HEK293 (cell line): Measurements from ENCODE around the gene ALOX5AP.

ENCODE experiments used
- CTCF ChIA-PET: fragments of 350-600 bp; formaldehyde crosslinking; extraction: SDS; loops from one replicate; lab custom pipeline; 2021; ENCODE audit warnings: antibody characterized with exemption; lab: Yijun Ruan, JAX
- POLR2A ChIA-PET: fragments of 300-600 bp; formaldehyde crosslinking; extraction: SDS; loops from one replicate; lab custom pipeline; 2020; ENCODE audit warnings: antibody characterized with exemption, inconsistent platforms; lab: Yijun Ruan, JAX
- H3K27ac ChIP-seq: fragments of 200-500 bp; sonication (Bioruptor generic); 2 replicates; pipeline ENCODE4 v1.5.1; 2014; ENCODE audit warnings: low read depth, low read length, control low read depth, inconsistent platforms; ENCODE audit errors: extremely low read depth
- H3K36me3 ChIP-seq, 2 experiments: fragments of 200-500 bp in 1 of 2; sonication (Bioruptor generic) in 1 of 2; 1 replicate in 1 of 2; 2 replicates in 1 of 2; pipeline ENCODE4 v1.5.1; 2014 to 2017; ENCODE audit warnings: inconsistent platforms in 2 of 2, low read length in 2 of 2; ENCODE audit not compliant: control insufficient read depth in 2 of 2, insufficient read depth in 1 of 2
- H3K4me1 ChIP-seq: fragments of 200-500 bp; sonication (Bioruptor generic); 2 replicates; pipeline ENCODE4 v1.5.1; 2014; ENCODE audit warnings: mild to moderate bottlenecking, low read length, inconsistent platforms; ENCODE audit not compliant: control insufficient read depth, insufficient read depth
- H3K4me3 ChIP-seq: 2 replicates; pipeline ENCODE4 v1.5.1; 2011; ENCODE audit warnings: low read depth, mild to moderate bottlenecking, control low read depth, low read length, moderate library complexity
- H3K9me3 ChIP-seq: fragments of 200-500 bp; sonication (Bioruptor generic); 2 replicates; pipeline ENCODE4 v1.5.1; 2014; ENCODE audit warnings: low read depth, low read length, inconsistent platforms; ENCODE audit not compliant: control insufficient read depth, insufficient read depth
- EGR2 ChIP-seq: fragments of 450-650 bp; formaldehyde crosslinking; IDR thresholded peaks from 2 replicates; pipeline ENCODE4 v1.5.1; 2016; ENCODE audit warnings: low read depth, missing biosample characterization, missing genetic modification characterization
- GLIS1 ChIP-seq: fragments of 450-650 bp; formaldehyde crosslinking; IDR thresholded peaks from 2 replicates; pipeline ENCODE4 v1.5.1; 2016; ENCODE audit warnings: missing biosample characterization, missing genetic modification characterization
- GLIS2 ChIP-seq: fragments of 450-650 bp; formaldehyde crosslinking; IDR thresholded peaks from 2 replicates; pipeline ENCODE4 v1.5.1; 2016; ENCODE audit warnings: missing biosample characterization, missing genetic modification characterization
- HOXD13 ChIP-seq: sonication (generic); formaldehyde crosslinking; IDR thresholded peaks from 2 replicates; pipeline ENCODE4 v1.8.0; 2022; ENCODE audit warnings: missing genetic modification reagents, borderline replicate concordance
- KLF10 ChIP-seq: fragments of 450-650 bp; IDR thresholded peaks from 2 replicates; pipeline ENCODE4 v1.5.1; 2018; ENCODE audit warnings: missing biosample characterization, mild to moderate bottlenecking, missing genetic modification characterization
- KLF16 ChIP-seq: fragments of 450-650 bp; formaldehyde crosslinking; IDR thresholded peaks from 2 replicates; pipeline ENCODE4 v1.5.1; 2017; ENCODE audit warnings: missing biosample characterization, missing genetic modification characterization
- PRDM1 ChIP-seq: fragments of 450-650 bp; formaldehyde crosslinking; IDR thresholded peaks from 2 replicates; pipeline ENCODE4; 2016; ENCODE audit warnings: missing biosample characterization, missing genetic modification characterization
- REST ChIP-seq: fragments of 450-650 bp; formaldehyde crosslinking; IDR thresholded peaks from 2 replicates; pipeline ENCODE4 v1.5.1; 2016; ENCODE audit warnings: missing biosample characterization, missing genetic modification characterization
- SCRT1 ChIP-seq: fragments of 450-650 bp; formaldehyde crosslinking; IDR thresholded peaks from 2 replicates; pipeline ENCODE4 v1.5.1; 2016; ENCODE audit warnings: missing biosample characterization, missing genetic modification characterization, borderline replicate concordance
- SCRT2 ChIP-seq: fragments of 450-650 bp; formaldehyde crosslinking; IDR thresholded peaks from 2 replicates; pipeline ENCODE4 v1.5.1; 2016; ENCODE audit warnings: missing biosample characterization, missing genetic modification characterization
- ZFHX2 ChIP-seq: fragments of 450-650 bp; formaldehyde crosslinking; conservative IDR thresholded peaks from 2 replicates; pipeline ENCODE4 v1.5.1; 2016; ENCODE audit warnings: missing biosample characterization, missing genetic modification characterization
- ZIC2 ChIP-seq: fragments of 450-650 bp; formaldehyde crosslinking; IDR thresholded peaks from 2 replicates; pipeline ENCODE4 v1.5.1; 2016; ENCODE audit warnings: missing biosample characterization, missing genetic modification characterization
- ZNF155 ChIP-seq: fragments of 450-650 bp; formaldehyde crosslinking; IDR thresholded peaks from 2 replicates; pipeline ENCODE4 v1.5.1; 2016; ENCODE audit warnings: missing biosample characterization, missing genetic modification characterization
- ZNF585B ChIP-seq: fragments of 450-650 bp; formaldehyde crosslinking; IDR thresholded peaks from 2 replicates; pipeline ENCODE4 v1.5.1; 2016; ENCODE audit warnings: missing biosample characterization, missing genetic modification characterization
- ZNF670 ChIP-seq: fragments of 450-650 bp; formaldehyde crosslinking; IDR thresholded peaks from 2 replicates; pipeline ENCODE4 v1.5.1; 2016; ENCODE audit warnings: missing biosample characterization, missing genetic modification characterization, low read depth
- ZNF76 ChIP-seq: fragments of 450-650 bp; formaldehyde crosslinking; IDR thresholded peaks from 2 replicates; pipeline ENCODE4; 2016; ENCODE audit warnings: low read depth, missing biosample characterization, missing genetic modification characterization, borderline replicate concordance
- ZNF768 ChIP-seq: fragments of 450-650 bp; formaldehyde crosslinking; IDR thresholded peaks from 2 replicates; pipeline ENCODE4 v1.5.1; 2018; ENCODE audit warnings: missing biosample characterization, mild to moderate bottlenecking, missing genetic modification characterization
- ZNF777 ChIP-seq: fragments of 450-650 bp; formaldehyde crosslinking; IDR thresholded peaks from 2 replicates; pipeline ENCODE4 v1.5.1; 2017; ENCODE audit warnings: missing biosample characterization, missing genetic modification characterization, borderline replicate concordance
- ZNF837 ChIP-seq: fragments of 450-650 bp; formaldehyde crosslinking; IDR thresholded peaks from 2 replicates; pipeline ENCODE4 v1.5.1; 2016; ENCODE audit warnings: missing biosample characterization, missing genetic modification characterization
- TF ChIP-seq, protein P1 (sequence below): fragments of 450-650 bp; formaldehyde crosslinking; IDR thresholded peaks from 2 replicates; pipeline ENCODE4 v1.5.1; 2017; ENCODE audit warnings: missing biosample characterization, missing genetic modification characterization
- TF ChIP-seq, protein P2 (sequence below): fragments of 450-650 bp; formaldehyde crosslinking; IDR thresholded peaks from 2 replicates; pipeline ENCODE4 v1.5.1; 2016; ENCODE audit warnings: missing biosample characterization, missing genetic modification characterization

ALOX5AP gene

DNA sequence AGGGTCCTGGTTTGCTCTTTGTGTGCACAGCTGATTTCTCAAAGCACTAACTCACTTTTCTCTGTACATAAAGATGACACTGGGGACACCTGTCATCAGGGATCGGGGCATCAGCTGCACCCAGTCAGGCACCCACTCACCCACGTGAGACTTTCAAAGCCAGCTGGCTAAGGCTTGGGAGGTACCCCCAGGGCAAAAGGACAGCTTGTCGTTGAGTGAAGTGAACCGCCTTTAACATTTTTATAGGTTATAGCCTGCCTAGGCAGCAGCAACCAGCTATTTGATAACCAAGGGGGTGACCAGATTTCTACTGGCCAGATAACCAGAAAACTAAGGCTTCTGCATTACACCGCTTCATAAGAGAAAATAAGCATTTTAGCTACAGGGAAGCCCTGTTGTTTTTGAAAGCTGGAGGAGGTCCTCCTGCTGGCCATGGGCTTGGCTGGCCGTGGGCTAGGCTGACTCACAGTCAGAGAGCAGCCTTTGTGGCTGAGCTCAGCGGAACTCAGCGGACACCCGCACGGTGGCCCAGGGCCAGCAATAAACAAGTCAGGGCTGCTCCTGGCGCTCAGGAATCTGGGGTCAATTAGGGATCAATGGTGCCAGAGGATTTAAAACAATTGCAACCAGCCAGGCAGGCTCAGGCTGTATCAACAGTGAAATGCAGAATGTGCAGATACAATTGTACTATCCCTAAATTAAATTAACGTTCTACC is 57.1 kb downstream of the ALOX5AP start (continued):
- TF ChIP-seq, protein P1, sequence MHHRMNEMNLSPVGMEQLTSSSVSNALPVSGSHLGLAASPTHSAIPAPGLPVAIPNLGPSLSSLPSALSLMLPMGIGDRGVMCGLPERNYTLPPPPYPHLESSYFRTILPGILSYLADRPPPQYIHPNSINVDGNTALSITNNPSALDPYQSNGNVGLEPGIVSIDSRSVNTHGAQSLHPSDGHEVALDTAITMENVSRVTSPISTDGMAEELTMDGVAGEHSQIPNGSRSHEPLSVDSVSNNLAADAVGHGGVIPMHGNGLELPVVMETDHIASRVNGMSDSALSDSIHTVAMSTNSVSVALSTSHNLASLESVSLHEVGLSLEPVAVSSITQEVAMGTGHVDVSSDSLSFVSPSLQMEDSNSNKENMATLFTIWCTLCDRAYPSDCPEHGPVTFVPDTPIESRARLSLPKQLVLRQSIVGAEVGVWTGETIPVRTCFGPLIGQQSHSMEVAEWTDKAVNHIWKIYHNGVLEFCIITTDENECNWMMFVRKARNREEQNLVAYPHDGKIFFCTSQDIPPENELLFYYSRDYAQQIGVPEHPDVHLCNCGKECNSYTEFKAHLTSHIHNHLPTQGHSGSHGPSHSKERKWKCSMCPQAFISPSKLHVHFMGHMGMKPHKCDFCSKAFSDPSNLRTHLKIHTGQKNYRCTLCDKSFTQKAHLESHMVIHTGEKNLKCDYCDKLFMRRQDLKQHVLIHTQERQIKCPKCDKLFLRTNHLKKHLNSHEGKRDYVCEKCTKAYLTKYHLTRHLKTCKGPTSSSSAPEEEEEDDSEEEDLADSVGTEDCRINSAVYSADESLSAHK (tag by site-specific recombination): no peak
- TF ChIP-seq GLIS1 (tag by site-specific recombination) (peak; percentile 66), ZNF777 (tag by site-specific recombination) (no peak), GLIS2 (tag by site-specific recombination) (peak; percentile 33), KLF10 (no peak)

GRCh38 chr13:30796132-30796572 is 60.8 kb downstream of the ALOX5AP start:
- Histone ChIP-seq H3K9me3 (no peaks in the 10 kb centered on the region), H3K36me3 (no peaks in the 10 kb centered on the region), H3K4me3 (no peak overlapping the region), H3K4me1 (no peaks in the 10 kb centered on the region), H3K27ac (no peak overlapping the region)
- CTCF ChIA-PET: interaction anchor here (0.7 to 1.7 kb wide), 3 partner anchors 9 to 69 kb away, joined by 3 to 8 read pairs (median 4); no protein-coding TSS in a partner anchor
- TF ChIP-seq HOXD13 (CRISPR knock-in tag) (no peak), GLIS1 (tag by site-specific recombination) (no peak)
- POLR2A ChIA-PET: interaction anchor here (1.3 kb wide), 1 partner anchor 124 kb away, joined by 3 read pairs; no protein-coding TSS in a partner anchor

DNA sequence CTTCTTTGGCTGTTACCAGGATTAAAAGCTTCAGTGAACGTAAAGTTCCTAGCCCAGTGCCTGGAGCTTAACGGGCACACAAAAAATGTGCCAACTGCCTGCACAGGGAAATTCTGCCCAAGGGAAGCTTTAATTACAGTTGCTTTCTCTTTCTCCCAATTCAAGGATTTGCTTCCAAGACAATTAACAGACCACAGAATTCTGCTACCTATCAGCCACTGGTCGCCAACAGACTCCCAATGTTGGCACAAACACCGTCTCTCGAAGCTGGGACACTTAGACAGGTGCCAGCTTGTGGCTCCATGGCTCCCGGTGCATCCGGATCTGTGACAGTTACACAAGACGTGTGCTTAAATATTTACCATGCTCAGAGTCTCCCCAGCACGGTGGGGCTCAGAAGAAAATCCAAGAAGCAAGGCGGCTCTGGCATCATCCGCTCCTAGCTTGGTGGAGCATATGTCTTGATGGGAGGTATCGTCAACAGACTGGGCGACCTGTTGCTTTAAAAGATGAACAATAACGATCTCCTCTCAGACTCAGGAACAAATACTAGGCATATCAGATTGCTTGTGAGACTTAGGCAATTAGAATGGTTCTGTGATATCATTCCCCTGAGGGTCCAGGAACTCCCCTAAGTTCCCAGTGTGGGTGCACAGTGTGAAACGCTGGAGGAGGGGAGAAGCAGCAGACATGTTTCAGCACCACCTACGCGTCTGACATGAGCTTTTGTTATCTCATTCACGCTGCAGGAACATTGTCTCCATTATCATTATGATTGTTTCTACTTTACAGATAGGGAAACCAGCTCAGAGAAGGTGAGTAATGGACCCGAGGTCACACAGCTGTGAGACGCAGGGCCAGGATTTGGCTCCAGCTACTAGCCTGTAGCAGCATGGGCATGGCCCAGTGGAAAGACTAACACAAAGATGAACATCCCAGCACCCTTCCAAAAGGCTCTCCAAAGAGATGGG is 61.6 kb downstream of the ALOX5AP start:
- CTCF ChIA-PET: interaction anchor here (0.6 to 1.7 kb wide), 5 partner anchors 8 to 69 kb away, joined by 3 to 8 read pairs (median 3); no protein-coding TSS in a partner anchor
- TF ChIP-seq ZNF76 (tag by site-specific recombination) (no peak), ZFHX2 (tag by site-specific recombination) (peak; percentile 68), ZNF670 (tag by site-specific recombination) (no peak), EGR2 (tag by site-specific recombination) (peak; percentile 50; the same call in 1 of the 2 replicates), ZNF768 (tag by site-specific recombination) (0 out of 2 replicates have a peak, but pooled peaks have one; percentile 31), ZNF155 (tag by site-specific recombination) (no peak), PRDM1 (tag by site-specific recombination) (no peak), ZIC2 (tag by site-specific recombination) (peak; percentile 90), KLF16 (tag by site-specific recombination) (no peak), REST (tag by site-specific recombination) (no peak), ZNF585B (tag by site-specific recombination) (no peak), SCRT2 (tag by site-specific recombination) (peak; percentile 92), ZNF837 (tag by site-specific recombination) (no peak), SCRT1 (tag by site-specific recombination) (peak; percentile 79)
- TF ChIP-seq, protein P2, sequence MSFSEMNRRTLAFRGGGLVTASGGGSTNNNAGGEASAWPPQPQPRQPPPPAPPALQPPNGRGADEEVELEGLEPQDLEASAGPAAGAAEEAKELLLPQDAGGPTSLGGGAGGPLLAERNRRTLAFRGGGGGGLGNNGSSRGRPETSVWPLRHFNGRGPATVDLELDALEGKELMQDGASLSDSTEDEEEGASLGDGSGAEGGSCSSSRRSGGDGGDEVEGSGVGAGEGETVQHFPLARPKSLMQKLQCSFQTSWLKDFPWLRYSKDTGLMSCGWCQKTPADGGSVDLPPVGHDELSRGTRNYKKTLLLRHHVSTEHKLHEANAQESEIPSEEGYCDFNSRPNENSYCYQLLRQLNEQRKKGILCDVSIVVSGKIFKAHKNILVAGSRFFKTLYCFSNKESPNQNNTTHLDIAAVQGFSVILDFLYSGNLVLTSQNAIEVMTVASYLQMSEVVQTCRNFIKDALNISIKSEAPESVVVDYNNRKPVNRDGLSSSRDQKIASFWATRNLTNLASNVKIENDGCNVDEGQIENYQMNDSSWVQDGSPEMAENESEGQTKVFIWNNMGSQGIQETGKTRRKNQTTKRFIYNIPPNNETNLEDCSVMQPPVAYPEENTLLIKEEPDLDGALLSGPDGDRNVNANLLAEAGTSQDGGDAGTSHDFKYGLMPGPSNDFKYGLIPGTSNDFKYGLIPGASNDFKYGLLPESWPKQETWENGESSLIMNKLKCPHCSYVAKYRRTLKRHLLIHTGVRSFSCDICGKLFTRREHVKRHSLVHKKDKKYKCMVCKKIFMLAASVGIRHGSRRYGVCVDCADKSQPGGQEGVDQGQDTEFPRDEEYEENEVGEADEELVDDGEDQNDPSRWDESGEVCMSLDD (tag by site-specific recombination): no peak
- H3K9me3 ChIP-seq: no peaks in the 10 kb centered on the region
- H3K27ac ChIP-seq: no peak overlapping the region
- no peaks in the 10 kb centered on the region for H3K36me3 ChIP-seq
- POLR2A ChIA-PET: interaction anchor here (1.3 kb wide), 1 partner anchor 125 kb away, joined by 3 read pairs; no protein-coding TSS in a partner anchor
- H3K4me3 ChIP-seq: no peak overlapping the region
- H3K4me1 ChIP-seq: no peaks in the 10 kb centered on the region
